CD4-positive, alpha-beta T cell treated with Interleukin-6 for 4 hours (primary cell): ENCODE data around the gene CHD1L.
"Not testable (repeated sequence)": the region's sequence is repeated elsewhere in the genome, so short reads cannot be mapped to it uniquely, and the experiment has no call there.

ENCODE experiments used
- DNase-seq: peaks from one replicate; pipeline ENCODE4 v3.0.0-alpha.2; 2020; ENCODE audit warnings: mixed read lengths

Gene CHD1L

DNA sequence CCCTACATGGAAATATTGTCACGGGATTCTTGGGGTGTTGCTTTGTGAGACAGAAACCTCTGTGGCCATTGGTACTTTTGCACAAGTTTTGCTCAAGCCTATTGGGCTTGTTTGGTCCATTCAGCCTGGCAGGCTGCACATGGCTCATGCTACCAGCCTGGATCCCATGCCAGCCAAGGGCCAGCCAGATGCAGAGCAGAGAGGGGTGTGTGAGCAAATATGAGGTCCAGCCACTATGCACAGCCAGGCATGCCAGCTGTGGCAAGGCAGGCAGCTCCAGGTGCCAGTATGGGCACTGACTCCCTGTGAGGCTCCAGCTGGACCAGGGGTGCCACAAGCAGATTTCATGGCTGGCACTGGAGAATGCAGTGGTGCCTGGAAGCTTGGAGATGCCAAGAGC is 6.7 kb upstream of the CHD1L start:
- DNase-seq, result no peak

- DNase-seq, result no peak
Observed at GRCh38 chr1:147236448-147236847, 6.0 kb upstream of the CHD1L start.

DNA sequence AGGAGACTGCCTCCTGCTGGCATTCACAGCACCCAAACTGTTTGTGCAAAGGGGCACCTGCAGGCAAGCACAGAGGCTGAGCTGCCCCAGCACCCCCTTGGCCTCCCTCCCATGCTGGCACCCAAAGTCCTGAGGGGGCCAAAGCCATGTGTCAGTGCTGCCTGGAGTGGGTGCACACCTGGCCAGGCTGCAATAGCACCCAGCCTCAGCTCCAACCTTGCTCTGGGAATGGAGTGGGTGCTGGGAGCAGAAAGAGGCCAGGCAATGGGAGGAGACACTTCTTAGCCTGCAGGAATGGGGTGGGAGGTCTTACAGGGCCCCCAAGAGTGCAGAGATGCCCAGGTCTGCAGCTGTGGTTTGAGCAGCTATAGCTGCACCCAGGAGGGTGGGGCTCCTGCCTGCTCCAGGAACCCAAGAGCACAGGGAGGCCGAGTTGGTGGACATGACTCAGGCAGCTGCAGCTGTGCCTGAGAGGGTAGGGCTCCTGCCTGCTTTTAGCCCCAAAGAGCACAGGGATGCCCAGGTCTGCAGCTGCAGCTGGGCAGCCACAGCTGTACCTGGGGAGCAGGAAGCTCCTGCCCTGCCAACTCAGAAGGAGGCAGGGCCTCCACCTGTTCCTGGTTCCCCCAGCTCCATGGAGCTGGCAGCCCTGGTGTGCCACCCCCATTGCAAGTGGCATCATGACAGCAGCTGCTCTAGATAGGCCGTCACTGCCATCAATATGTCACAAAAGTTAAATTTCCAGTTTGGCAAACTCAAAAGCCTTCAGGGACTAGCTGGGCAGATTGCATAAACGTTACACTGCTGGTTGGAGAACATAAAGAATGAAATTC is 5.3 kb upstream of the CHD1L start:
- no peak for DNase-seq

- no peak for DNase-seq
Observed at GRCh38 chr1:147238053-147238902, 4.2 kb upstream of the CHD1L start.

DNA sequence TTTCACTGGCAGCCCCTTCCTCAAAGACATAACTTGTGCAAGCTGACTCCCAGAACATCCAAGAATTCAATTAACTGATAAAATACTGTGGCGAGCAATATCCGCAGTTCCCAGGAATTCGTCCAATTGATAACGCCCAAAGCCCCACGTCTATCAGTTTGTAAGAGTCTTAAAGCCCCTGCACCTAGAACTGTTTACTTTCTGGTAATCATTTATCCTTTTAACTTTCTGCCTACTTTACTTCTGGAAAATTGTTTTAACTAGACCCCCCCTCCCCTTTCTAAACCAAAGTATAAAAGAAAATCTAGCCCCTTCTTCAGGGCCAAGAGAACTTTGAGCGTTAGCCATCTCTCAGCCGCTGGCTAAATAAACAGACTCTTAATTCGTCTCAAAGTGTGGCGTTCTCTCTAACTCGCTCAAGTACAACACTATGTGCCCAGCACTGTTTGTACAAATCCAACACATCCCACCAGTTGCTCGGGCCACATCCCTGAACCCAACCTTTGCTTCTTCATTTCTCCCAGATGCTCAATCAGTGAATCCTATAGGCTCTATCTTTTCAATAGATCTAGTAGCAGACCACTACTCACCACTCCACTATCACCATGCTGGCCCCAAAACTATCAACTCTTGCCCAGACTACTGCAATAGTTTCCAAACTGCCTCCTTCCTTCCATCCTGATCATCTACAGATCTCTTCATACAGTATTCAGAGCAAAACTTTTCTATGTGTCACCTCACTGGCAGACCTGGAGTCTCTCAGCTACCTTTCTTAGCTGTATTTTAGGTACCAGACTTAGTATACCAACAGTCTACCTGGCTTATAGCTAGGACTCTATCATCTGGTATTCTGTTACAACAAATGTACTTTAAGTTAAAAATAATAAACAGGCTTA is 3.3 kb upstream of the CHD1L start:
- no peak for DNase-seq

DNA sequence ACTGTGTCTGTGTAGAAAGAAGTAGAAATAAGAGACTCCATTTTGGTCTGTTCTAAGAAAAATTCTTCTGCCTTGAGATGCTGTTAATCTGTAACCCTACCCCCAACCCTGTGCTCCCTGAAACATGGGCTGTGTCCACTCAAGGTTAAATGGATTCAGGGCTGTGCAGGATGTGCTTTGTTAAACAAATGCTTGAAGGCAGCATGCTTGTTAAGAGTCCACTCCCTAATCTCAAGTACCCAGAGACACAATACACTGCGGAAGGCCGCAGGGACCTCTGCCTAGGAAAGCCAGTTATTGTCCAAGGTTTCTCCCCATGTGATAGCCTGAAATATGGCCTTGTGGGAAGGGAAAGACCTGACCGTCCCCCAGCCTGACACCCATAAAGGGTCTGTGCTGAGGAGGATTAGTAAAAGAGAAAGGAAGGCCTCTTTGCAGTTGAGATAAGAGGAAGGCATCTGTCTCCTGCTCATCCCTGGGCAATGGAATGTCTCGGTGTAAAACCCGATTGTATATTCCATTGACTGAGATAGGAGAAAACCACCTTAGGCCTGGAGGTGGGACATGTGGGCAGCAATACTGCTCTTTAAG is 2.3 kb upstream of the CHD1L start:
- DNase-seq, result not testable (repeated sequence)

- DNase-seq, result no peak
Observed at GRCh38 chr1:147241934-147242448, 493 bp upstream of the CHD1L start.

DNA sequence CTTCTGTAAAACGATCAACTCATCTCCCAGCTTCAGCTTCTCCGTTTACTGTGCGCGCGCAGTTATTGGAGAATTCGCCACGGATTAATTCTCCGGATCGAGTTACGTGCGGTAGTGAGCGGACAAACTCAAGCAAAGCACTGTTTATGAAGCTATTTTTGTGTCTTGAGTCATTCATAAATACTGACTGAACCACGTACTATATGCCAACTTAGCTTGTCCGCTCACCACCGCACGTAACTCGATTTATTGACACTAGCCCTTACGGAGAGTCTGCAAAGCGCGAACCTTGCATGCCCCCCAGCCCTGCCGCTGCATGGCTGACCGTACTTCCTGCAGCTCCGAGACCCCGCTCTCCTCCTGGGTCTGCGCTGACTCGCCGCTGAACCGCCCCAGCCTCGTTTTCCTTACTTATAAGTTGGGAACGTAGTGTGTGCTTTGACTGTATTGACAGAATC is 773 bp downstream of the CHD1L start:
- peak; percentile 26 for DNase-seq

GRCh38 chr1:147243841-147244240 is 1.4 kb downstream of the CHD1L start:
- no peak for DNase-seq

- no peak for DNase-seq
Observed at GRCh38 chr1:147245129-147245528, 2.6 kb downstream of the CHD1L start.

GRCh38 chr1:147245586-147246021 is 3.1 kb downstream of the CHD1L start:
- DNase-seq, result no peak

DNA sequence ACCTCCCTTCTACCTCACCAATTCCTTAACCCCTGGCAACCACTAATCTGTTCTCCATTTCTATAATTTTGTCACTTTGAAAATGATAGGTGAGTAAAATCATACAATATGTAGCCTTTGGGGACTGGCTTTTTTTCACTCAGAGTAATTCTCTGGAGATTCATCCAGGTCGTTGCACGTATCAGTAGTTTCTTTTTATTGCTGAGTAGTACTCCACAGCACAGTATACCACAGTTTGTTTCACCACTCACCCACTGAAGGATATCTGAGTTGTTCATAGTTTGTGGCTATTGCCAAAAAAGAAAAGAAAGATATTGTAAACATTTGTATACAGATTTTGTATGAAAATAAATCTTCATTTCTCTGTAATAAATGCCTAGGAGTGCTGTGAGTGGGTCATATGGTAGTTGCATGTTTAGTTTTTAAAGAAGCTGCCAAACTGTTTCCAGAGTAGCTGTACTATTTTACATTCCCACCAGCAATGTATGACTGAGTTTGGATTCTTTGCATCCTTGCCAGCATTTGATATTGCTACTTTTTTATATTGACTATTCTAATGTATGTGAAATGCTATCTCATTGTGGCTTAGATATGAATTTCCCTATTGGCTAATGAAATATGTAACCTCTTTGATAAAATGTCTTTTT is 3.7 kb downstream of the CHD1L start:
- DNase-seq, result no peak

GRCh38 chr1:147246910-147247655 is 4.6 kb downstream of the CHD1L start:
- no peak for DNase-seq

GRCh38 chr1:147247656-147248238 is 5.3 kb downstream of the CHD1L start:
- no peak for DNase-seq

GRCh38 chr1:147252540-147252939 is 10.1 kb downstream of the CHD1L start:
- no peak for DNase-seq

DNA sequence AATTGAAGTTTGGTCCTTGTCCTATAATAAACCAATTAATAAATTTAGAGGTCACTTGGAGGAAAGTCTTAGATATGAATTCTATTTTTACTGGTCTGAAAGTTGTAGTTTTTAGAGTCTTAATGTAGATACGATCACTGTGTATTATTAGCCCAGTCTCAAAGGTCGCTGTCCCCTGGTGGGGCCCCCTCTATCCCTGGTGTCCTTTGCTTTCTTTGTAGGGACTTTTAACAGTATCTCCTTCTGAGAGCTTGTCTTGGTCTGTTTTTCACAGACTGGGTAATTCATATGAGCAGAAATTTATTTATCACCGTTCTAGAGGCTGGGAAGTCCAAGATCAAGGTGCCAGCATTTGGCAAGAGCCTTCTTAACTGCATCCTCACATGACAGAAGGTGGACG is 18.5 kb downstream of the CHD1L start:
- no peak for DNase-seq

DNA sequence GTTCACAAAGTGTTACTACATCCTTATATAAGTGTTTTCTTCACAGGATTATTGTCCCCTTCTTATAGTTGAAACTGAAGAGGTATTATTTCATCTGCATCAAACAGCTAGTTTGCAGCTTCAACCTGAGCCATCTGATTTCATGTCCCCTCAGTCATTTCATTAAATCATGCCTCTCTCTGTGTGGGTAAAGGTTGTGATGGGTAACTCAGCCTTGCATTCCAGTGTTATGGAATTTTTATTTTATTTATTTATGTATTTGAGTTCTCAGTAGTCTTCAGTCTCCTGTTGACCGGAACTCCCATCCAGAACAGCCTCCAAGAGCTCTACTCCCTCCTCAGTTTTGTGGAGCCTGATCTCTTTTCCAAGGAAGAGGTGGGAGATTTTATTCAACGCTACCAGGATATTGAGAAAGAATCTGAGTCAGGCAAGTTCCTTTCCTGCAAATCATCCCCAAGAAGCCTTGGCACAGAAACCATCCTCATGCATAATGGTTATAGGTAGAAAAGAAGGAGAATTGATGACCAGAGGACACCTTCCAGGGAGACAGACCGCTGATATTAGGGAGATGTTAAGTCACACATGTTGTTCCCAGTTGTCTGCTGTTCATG is 21.8 kb downstream of the CHD1L start:
- DNase-seq, result no peak

DNA sequence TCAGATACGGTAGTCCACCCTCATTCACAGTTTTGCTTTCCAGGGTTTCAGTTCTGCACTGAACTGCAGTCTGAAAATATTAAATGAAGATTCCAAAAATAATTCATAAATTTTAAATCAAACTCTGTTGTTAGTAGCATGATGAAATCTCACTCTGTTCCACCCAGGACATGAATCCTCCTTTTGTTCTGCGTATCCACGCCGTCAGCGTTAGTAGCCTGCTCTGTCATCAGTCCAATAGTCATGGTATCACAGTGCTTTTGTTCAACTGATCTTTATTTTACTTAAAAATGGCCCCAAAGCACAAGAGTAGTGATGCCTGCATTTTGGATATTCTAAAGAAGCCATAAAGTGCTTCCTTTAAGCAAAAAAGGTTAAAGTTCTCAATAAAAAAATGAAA is 23.9 kb downstream of the CHD1L start:
- no peak for DNase-seq

GRCh38 chr1:147267711-147268110 is 25.2 kb downstream of the CHD1L start:
- no peak for DNase-seq

DNA sequence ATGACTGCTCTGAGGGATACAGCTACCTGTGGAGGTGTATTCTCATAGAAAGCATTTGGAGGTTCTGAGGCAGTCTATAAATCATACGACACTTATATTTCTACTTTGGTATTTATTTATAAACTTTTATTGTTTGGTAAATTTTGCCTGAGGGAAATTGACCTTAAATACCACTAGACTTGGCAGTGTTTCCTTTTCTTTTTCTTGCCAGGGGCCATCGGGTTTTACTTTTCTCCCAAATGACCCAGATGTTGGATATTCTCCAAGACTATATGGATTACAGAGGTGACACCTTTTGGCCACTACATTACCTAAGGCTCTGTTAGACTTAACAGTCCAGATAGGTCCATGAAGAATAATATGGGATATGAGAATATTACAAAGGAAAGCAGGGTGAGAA is 28.2 kb downstream of the CHD1L start:
- no peak for DNase-seq
